Liver (tissue), 3 donors: ENCODE measurements around the gene HSPB9.

Experiments
- CTCF ChIP-seq: fragments of 150-350 bp; IDR thresholded peaks from 2 replicates; pipeline ENCODE4 v1.5.1; 2017; ENCODE audit warnings: improper control_type of control experiment, low read depth, low read length; ENCODE audit not compliant: missing input control
- EGR1 ChIP-seq, 2 donors: IDR thresholded peaks; 2 replicates each; pipeline ENCODE4 v1.6.1; 2016 to 2018; ENCODE audit warnings: antibody characterized with exemption in 2 of 2, low read depth in 2 of 2
- HNF4G ChIP-seq: IDR thresholded peaks from 2 replicates; pipeline ENCODE4 v1.6.1; 2016; ENCODE audit warnings: antibody characterized with exemption
- JUND ChIP-seq, 2 donors: IDR thresholded peaks; 2 replicates each; pipeline ENCODE4 v1.6.1; 2016; ENCODE audit warnings: antibody characterized with exemption in 2 of 2
- MAX ChIP-seq: IDR thresholded peaks from 2 replicates; pipeline ENCODE4 v1.6.1; 2016; ENCODE audit warnings: antibody characterized with exemption
- NR2F2 ChIP-seq: IDR thresholded peaks from 2 replicates; pipeline ENCODE4 v1.6.1; 2016; ENCODE audit warnings: antibody characterized with exemption
- TAF1 ChIP-seq: conservative IDR thresholded peaks from 2 replicates; pipeline ENCODE4 v1.6.1; 2016; ENCODE audit warnings: antibody characterized with exemption, mild to moderate bottlenecking
- YY1 ChIP-seq: IDR thresholded peaks from 2 replicates; pipeline ENCODE4 v1.6.1; 2016; ENCODE audit warnings: antibody characterized with exemption, mild to moderate bottlenecking
- ZBTB33 ChIP-seq: IDR thresholded peaks from 2 replicates; pipeline ENCODE4 v1.6.1; 2016; ENCODE audit warnings: antibody characterized with exemption
- donor health status: healthy.
- donor health status: healthy.

GRCh38 chr17:42081516-42082129, 41.0 kb upstream of the HSPB9 start:
- TF ChIP-seq JUND (IDR thresholded peaks at IDR 0.05) (no peak), CTCF (no peak), YY1 (no peak), ZBTB33 (no peak), NR2F2 (no peak), TAF1 (no peak), EGR1 (IDR thresholded peaks at IDR 0.05; ENCODE audit: low read depth in 2 of 2) (no peak), HNF4G (no peak), MAX (no peak)
